GM23338 (cell line): ENCODE results near the gene AQP1. TPM values are rescaled to one million over a fixed set of nuclear protein-coding genes. Genes with fewer than 3 reads are reported as not detected.

Experiments
- ATAC-seq: fragments of 200-7000 bp; cut with Tn5 transposase; 3 replicates; pipeline ENCODE4 v1.9.1; 2020
- DNase-seq: peaks from one replicate; pipeline ENCODE4 v3.0.0-alpha.2; 2015; ENCODE audit warnings: low spot score
- H2AFZ ChIP-seq: fragments of 200-600 bp; sonication (generic); 2 replicates; pipeline ENCODE4 v1.8.0; 2016; ENCODE audit warnings: antibody characterized with exemption, mild to moderate bottlenecking, moderate library complexity
- H3F3A ChIP-seq: fragments of 200-600 bp; sonication (generic); replicated peaks from 2 replicates; pipeline ENCODE4 v1.8.0; 2017; ENCODE audit warnings: antibody characterized with exemption, mixed run types, low read depth
- H3K27ac ChIP-seq: fragments of 200-600 bp; sonication (generic); 2 replicates; pipeline ENCODE4 v1.6.1; 2016; ENCODE audit warnings: low read depth
- H3K27me3 ChIP-seq: fragments of 200-600 bp; sonication (generic); 2 replicates; pipeline ENCODE4 v1.8.0; 2016; ENCODE audit warnings: mild to moderate bottlenecking, mixed run types, moderate library complexity; ENCODE audit not compliant: insufficient read depth
- H3K36me3 ChIP-seq: fragments of 200-600 bp; sonication (generic); 2 replicates; pipeline ENCODE4 v1.8.0; 2016; ENCODE audit warnings: mild to moderate bottlenecking; ENCODE audit not compliant: insufficient read depth
- H3K4me1 ChIP-seq: fragments of 200-600 bp; sonication (generic); 2 replicates; pipeline ENCODE4 v1.8.0; 2016; ENCODE audit warnings: mild to moderate bottlenecking, moderate library complexity; ENCODE audit not compliant: insufficient read depth
- H3K4me2 ChIP-seq: fragments of 200-600 bp; sonication (generic); 2 replicates; pipeline ENCODE4 v1.7.1; 2017; ENCODE audit warnings: mixed run types
- H3K4me3 ChIP-seq: fragments of 200-600 bp; sonication (generic); 2 replicates; pipeline ENCODE4 v1.6.1; 2016; ENCODE audit warnings: mixed run types
- H3K79me2 ChIP-seq: fragments of 200-600 bp; sonication (generic); replicated peaks from 2 replicates; pipeline ENCODE4 v1.8.0; 2017; ENCODE audit warnings: mild to moderate bottlenecking; ENCODE audit not compliant: insufficient read depth
- H3K9me2 ChIP-seq: fragments of 200-600 bp; sonication (generic); 2 replicates; pipeline ENCODE4 v1.8.0; 2017; ENCODE audit not compliant: insufficient read depth
- H4K20me1 ChIP-seq: fragments of 200-600 bp; sonication (generic); replicated peaks from 2 replicates; pipeline ENCODE4 v1.8.0; 2017; ENCODE audit warnings: mild to moderate bottlenecking; ENCODE audit not compliant: insufficient read depth
- H3K27ac Mint-ChIP-seq: 2 replicates; pipeline ENCODE4 v1.8.0; 2020; ENCODE audit warnings: inconsistent platforms, mild to moderate bottlenecking, moderate library complexity, mixed read lengths
- H3K27me3 Mint-ChIP-seq: 3 replicates; pipeline ENCODE4 v1.8.0; 2022; ENCODE audit warnings: low read depth, mild to moderate bottlenecking, moderate library complexity, mixed read lengths, inconsistent platforms; ENCODE audit not compliant: insufficient read depth, poor library complexity
- H3K36me3 Mint-ChIP-seq: 3 replicates; pipeline ENCODE4 v1.8.0; 2021; ENCODE audit warnings: low read depth, mild to moderate bottlenecking, inconsistent platforms, moderate library complexity, mixed read lengths
- H3K4me1 Mint-ChIP-seq: 3 replicates; pipeline ENCODE4 v1.8.0; 2020; ENCODE audit warnings: mild to moderate bottlenecking, inconsistent platforms, mixed read lengths
- H3K4me3 Mint-ChIP-seq: 3 replicates; pipeline ENCODE4 v1.8.0; 2021; ENCODE audit warnings: moderate library complexity, mild to moderate bottlenecking, inconsistent platforms, mixed read lengths
- H3K9me3 Mint-ChIP-seq: 3 replicates; pipeline ENCODE4 v1.8.0; 2020; ENCODE audit warnings: moderate library complexity, mild to moderate bottlenecking, inconsistent platforms, mixed read lengths
- CREB1 ChIP-seq: fragments of 250-450 bp; sonication (Bioruptor Pico); IDR thresholded peaks from 2 replicates; pipeline ENCODE4 v1.5.0; 2020; ENCODE audit warnings: low read depth, mild to moderate bottlenecking, moderate library complexity
- EZH2 ChIP-seq: fragments of 200-600 bp; sonication (generic); IDR thresholded peaks from one replicate; pipeline ENCODE4 v1.8.0; 2017; ENCODE audit warnings: antibody characterized with exemption, mild to moderate bottlenecking, low read depth; ENCODE audit not compliant: unreplicated experiment
- EZH2phosphoT487 ChIP-seq: fragments of 200-600 bp; sonication (generic); IDR thresholded peaks from one replicate; pipeline ENCODE4 v1.8.1; 2018; ENCODE audit warnings: antibody characterized with exemption; ENCODE audit not compliant: unreplicated experiment
- JUNB ChIP-seq: IDR thresholded peaks from one replicate; pipeline ENCODE4 v1.6.1; 2016; ENCODE audit warnings: antibody characterized with exemption; ENCODE audit not compliant: unreplicated experiment
- NANOG ChIP-seq: IDR thresholded peaks from 2 replicates; pipeline ENCODE4 v1.6.1; 2016; ENCODE audit warnings: antibody characterized with exemption, borderline replicate concordance
- POLR2AphosphoS5 ChIP-seq: IDR thresholded peaks from 2 replicates; pipeline ENCODE4 v1.6.1; 2016; ENCODE audit warnings: antibody characterized with exemption, low read depth
- ZNF114 ChIP-seq: fragments of 250-450 bp; sonication (Bioruptor Pico); IDR thresholded peaks from 2 replicates; pipeline ENCODE4 v1.5.0; 2020; ENCODE audit warnings: mild to moderate bottlenecking, moderate library complexity
- polyA plus RNA-seq: library from polyadenylated mRNA; unstranded; fragments of >200 nt; fragmentation: Nextera tagmentation; extraction: Ambion mirVana; gene quantifications from 2 replicates; pipeline ENCODE4 v1.2.1, GENCODE V29; 2016
- total RNA-seq: library from RNA; depleted of rRNA; stranded (reverse); fragments of >200 nt; shearing (Covaris generic); gene quantifications from 2 replicates; pipeline ENCODE4 v1.2.3, GENCODE V29; 2014
- TF ChIP-seq, protein P1 (sequence below): IDR thresholded peaks from one replicate; pipeline ENCODE4 v1.6.1; 2018; ENCODE audit warnings: antibody characterized with exemption; ENCODE audit not compliant: unreplicated experiment
- TF ChIP-seq, protein P2 (sequence below): fragments of 250-450 bp; sonication (Bioruptor Pico); IDR thresholded peaks from 2 replicates; pipeline ENCODE4 v1.5.0; 2020; ENCODE audit warnings: mild to moderate bottlenecking, moderate library complexity
- TF ChIP-seq, protein P3 (sequence below), 2 experiments: fragments of 200-600 bp in 1 of 2; sonication (generic) in 1 of 2; conservative IDR thresholded peaks; 2 replicates each; pipeline versions ENCODE4 v1.5.1 to v1.6.1; 2016 to 2017; ENCODE audit warnings: antibody characterized with exemption in 2 of 2, low read depth in 2 of 2, mild to moderate bottlenecking in 2 of 2, moderate library complexity in 1 of 2
- TF ChIP-seq, protein P4 (sequence below): IDR thresholded peaks from 2 replicates; pipeline ENCODE4 v1.6.1; 2016; ENCODE audit warnings: antibody characterized with exemption

The AQP1 gene
- total and polyA plus RNA-seq, 2 experiments from 2014 or later = 0.28 TPM; not detected in 1

DNA sequence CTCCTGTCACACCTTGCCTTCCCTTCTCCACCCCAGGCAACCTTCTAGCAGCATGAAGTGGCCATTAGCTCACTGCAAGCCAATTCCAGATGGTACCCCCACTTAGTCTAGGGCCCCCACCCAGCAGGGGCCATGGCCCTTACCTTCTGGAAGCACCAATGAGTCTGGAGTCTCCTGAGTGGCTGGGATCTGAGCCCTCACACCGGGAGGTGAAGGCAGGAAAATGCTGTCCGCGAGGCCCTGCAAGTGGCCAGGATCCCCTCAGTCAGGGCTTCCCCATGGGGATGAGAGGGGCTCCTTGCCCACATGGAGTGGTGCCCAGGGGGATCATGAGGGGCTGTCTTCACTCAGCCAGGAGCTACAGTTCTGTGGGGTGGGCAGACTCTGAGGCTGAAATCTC is 4.6 kb downstream of the AQP1 start:
- H3K4me2 ChIP-seq = no peak overlapping the region
- H3K27me3 ChIP-seq = no peaks in the 10 kb centered on the region
- TF ChIP-seq CREB1 (no peak), JUNB (no peak), POLR2AphosphoS5 (no peak), EZH2 (no peak), EZH2phosphoT487 (no peak), NANOG (no peak), ZNF114 (CRISPR knock-in tag) (no peak)
- TF ChIP-seq, protein P1, sequence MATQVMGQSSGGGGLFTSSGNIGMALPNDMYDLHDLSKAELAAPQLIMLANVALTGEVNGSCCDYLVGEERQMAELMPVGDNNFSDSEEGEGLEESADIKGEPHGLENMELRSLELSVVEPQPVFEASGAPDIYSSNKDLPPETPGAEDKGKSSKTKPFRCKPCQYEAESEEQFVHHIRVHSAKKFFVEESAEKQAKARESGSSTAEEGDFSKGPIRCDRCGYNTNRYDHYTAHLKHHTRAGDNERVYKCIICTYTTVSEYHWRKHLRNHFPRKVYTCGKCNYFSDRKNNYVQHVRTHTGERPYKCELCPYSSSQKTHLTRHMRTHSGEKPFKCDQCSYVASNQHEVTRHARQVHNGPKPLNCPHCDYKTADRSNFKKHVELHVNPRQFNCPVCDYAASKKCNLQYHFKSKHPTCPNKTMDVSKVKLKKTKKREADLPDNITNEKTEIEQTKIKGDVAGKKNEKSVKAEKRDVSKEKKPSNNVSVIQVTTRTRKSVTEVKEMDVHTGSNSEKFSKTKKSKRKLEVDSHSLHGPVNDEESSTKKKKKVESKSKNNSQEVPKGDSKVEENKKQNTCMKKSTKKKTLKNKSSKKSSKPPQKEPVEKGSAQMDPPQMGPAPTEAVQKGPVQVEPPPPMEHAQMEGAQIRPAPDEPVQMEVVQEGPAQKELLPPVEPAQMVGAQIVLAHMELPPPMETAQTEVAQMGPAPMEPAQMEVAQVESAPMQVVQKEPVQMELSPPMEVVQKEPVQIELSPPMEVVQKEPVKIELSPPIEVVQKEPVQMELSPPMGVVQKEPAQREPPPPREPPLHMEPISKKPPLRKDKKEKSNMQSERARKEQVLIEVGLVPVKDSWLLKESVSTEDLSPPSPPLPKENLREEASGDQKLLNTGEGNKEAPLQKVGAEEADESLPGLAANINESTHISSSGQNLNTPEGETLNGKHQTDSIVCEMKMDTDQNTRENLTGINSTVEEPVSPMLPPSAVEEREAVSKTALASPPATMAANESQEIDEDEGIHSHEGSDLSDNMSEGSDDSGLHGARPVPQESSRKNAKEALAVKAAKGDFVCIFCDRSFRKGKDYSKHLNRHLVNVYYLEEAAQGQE = no peak
- TF ChIP-seq, protein P2, sequence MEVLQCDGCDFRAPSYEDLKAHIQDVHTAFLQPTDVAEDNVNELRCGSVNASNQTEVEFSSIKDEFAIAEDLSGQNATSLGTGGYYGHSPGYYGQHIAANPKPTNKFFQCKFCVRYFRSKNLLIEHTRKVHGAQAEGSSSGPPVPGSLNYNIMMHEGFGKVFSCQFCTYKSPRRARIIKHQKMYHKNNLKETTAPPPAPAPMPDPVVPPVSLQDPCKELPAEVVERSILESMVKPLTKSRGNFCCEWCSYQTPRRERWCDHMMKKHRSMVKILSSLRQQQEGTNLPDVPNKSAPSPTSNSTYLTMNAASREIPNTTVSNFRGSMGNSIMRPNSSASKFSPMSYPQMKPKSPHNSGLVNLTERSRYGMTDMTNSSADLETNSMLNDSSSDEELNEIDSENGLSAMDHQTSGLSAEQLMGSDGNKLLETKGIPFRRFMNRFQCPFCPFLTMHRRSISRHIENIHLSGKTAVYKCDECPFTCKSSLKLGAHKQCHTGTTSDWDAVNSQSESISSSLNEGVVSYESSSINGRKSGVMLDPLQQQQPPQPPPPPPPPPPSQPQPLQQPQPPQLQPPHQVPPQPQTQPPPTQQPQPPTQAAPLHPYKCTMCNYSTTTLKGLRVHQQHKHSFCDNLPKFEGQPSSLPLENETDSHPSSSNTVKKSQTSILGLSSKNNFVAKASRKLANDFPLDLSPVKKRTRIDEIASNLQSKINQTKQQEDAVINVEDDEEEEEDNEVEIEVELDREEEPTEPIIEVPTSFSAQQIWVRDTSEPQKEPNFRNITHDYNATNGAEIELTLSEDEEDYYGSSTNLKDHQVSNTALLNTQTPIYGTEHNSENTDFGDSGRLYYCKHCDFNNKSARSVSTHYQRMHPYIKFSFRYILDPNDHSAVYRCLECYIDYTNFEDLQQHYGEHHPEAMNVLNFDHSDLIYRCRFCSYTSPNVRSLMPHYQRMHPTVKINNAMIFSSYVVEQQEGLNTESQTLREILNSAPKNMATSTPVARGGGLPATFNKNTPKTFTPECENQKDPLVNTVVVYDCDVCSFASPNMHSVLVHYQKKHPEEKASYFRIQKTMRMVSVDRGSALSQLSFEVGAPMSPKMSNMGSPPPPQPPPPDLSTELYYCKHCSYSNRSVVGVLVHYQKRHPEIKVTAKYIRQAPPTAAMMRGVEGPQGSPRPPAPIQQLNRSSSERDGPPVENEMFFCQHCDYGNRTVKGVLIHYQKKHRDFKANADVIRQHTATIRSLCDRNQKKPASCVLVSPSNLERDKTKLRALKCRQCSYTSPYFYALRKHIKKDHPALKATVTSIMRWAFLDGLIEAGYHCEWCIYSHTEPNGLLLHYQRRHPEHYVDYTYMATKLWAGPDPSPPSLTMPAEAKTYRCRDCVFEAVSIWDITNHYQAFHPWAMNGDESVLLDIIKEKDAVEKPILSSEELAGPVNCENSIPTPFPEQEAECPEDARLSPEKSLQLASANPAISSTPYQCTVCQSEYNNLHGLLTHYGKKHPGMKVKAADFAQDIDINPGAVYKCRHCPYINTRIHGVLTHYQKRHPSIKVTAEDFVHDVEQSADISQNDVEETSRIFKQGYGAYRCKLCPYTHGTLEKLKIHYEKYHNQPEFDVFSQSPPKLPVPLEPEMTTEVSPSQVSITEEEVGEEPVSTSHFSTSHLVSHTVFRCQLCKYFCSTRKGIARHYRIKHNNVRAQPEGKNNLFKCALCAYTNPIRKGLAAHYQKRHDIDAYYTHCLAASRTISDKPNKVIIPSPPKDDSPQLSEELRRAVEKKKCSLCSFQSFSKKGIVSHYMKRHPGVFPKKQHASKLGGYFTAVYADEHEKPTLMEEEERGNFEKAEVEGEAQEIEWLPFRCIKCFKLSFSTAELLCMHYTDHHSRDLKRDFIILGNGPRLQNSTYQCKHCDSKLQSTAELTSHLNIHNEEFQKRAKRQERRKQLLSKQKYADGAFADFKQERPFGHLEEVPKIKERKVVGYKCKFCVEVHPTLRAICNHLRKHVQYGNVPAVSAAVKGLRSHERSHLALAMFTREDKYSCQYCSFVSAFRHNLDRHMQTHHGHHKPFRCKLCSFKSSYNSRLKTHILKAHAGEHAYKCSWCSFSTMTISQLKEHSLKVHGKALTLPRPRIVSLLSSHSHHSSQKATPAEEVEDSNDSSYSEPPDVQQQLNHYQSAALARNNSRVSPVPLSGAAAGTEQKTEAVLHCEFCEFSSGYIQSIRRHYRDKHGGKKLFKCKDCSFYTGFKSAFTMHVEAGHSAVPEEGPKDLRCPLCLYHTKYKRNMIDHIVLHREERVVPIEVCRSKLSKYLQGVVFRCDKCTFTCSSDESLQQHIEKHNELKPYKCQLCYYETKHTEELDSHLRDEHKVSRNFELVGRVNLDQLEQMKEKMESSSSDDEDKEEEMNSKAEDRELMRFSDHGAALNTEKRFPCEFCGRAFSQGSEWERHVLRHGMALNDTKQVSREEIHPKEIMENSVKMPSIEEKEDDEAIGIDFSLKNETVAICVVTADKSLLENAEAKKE (CRISPR knock-in tag) = no peak
- TF ChIP-seq, protein P3, sequence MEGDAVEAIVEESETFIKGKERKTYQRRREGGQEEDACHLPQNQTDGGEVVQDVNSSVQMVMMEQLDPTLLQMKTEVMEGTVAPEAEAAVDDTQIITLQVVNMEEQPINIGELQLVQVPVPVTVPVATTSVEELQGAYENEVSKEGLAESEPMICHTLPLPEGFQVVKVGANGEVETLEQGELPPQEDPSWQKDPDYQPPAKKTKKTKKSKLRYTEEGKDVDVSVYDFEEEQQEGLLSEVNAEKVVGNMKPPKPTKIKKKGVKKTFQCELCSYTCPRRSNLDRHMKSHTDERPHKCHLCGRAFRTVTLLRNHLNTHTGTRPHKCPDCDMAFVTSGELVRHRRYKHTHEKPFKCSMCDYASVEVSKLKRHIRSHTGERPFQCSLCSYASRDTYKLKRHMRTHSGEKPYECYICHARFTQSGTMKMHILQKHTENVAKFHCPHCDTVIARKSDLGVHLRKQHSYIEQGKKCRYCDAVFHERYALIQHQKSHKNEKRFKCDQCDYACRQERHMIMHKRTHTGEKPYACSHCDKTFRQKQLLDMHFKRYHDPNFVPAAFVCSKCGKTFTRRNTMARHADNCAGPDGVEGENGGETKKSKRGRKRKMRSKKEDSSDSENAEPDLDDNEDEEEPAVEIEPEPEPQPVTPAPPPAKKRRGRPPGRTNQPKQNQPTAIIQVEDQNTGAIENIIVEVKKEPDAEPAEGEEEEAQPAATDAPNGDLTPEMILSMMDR (conservative IDR thresholded peaks at IDR 0.05; ENCODE audit: low read depth in 2 of 2) = no peak
- TF ChIP-seq, protein P4, sequence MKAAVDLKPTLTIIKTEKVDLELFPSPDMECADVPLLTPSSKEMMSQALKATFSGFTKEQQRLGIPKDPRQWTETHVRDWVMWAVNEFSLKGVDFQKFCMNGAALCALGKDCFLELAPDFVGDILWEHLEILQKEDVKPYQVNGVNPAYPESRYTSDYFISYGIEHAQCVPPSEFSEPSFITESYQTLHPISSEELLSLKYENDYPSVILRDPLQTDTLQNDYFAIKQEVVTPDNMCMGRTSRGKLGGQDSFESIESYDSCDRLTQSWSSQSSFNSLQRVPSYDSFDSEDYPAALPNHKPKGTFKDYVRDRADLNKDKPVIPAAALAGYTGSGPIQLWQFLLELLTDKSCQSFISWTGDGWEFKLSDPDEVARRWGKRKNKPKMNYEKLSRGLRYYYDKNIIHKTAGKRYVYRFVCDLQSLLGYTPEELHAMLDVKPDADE = no peak
- no peak overlapping the region for H3K4me3 Mint-ChIP-seq
- no peaks in the 10 kb centered on the region for H3K36me3 Mint-ChIP-seq
- H4K20me1 ChIP-seq = no peaks in the 10 kb centered on the region
- no peak overlapping the region for H3K27ac ChIP-seq
- DNase-seq (no peak), ATAC-seq (no peak)
- H3F3A ChIP-seq = no peaks in the 10 kb centered on the region
- no peaks in the 10 kb centered on the region for H3K9me3 Mint-ChIP-seq
- H3K4me1 ChIP-seq = no peaks in the 10 kb centered on the region
- peaks cover 31% of the 10 kb centered on the region for H3K4me1 Mint-ChIP-seq
- H3K27me3 Mint-ChIP-seq = peaks cover 12% of the 10 kb centered on the region
- H3K9me2 ChIP-seq = no peaks in the 10 kb centered on the region
- H3K27ac Mint-ChIP-seq = no peak overlapping the region
- no peak overlapping the region for H3K4me3 ChIP-seq
- no peaks in the 10 kb centered on the region for H3K36me3 ChIP-seq
- no peaks in the 10 kb centered on the region for H3K79me2 ChIP-seq
- H2AFZ ChIP-seq = no peak overlapping the region
